HepG2 (cell line): ENCODE measurements around the gene ADCY7. TPM values are rescaled to one million over a fixed set of nuclear protein-coding genes. Genes with fewer than 3 reads are reported as not detected.

ENCODE experiments used
- CREBL2 ChIP-seq: sonication (generic); formaldehyde crosslinking; IDR thresholded peaks from 2 replicates; pipeline ENCODE4 v1.8.1; 2023; ENCODE audit warnings: missing genetic modification reagents, mild to moderate bottlenecking, borderline replicate concordance
- ELF1 ChIP-seq: sonication (generic); formaldehyde crosslinking; IDR thresholded peaks from 2 replicates; pipeline ENCODE4 v1.4.0; 2020; ENCODE audit warnings: missing genetic modification reagents
- KLF12 ChIP-seq: sonication (generic); formaldehyde crosslinking; IDR thresholded peaks from 2 replicates; pipeline ENCODE4 v1.4.0; 2020; ENCODE audit warnings: missing genetic modification reagents, borderline replicate concordance
- MAFF ChIP-seq: IDR thresholded peaks from 2 replicates; pipeline ENCODE4 v1.6.1; 2011; ENCODE audit warnings: low read depth, low read length, improper control_type of control experiment
- MXI1 ChIP-seq: IDR thresholded peaks from 3 replicates; pipeline ENCODE4 v1.6.1; 2012; ENCODE audit warnings: low read depth, low read length, inconsistent platforms, borderline replicate concordance
- MYPOP ChIP-seq: sonication (generic); formaldehyde crosslinking; IDR thresholded peaks from 2 replicates; pipeline ENCODE4 v1.8.1; 2023; ENCODE audit warnings: mild to moderate bottlenecking, moderate library complexity, missing genetic modification reagents
- TARDBP ChIP-seq: sonication (generic); formaldehyde crosslinking; IDR thresholded peaks from 2 replicates; pipeline ENCODE4 v1.8.0; 2022; ENCODE audit warnings: mild to moderate bottlenecking, missing genetic modification reagents
- ZBTB40 ChIP-seq, 2 experiments: fragments of 450-650 bp in 1 of 2; sonication (generic) in 1 of 2; formaldehyde crosslinking in 1 of 2; IDR thresholded peaks; 2 replicates each; pipeline versions ENCODE4 v1.6.1 to v1.8.0; 2016 to 2022; ENCODE audit warnings: antibody characterized with exemption in 1 of 2, mild to moderate bottlenecking in 1 of 2, missing genetic modification reagents in 1 of 2
- ZHX1 ChIP-seq: sonication (generic); formaldehyde crosslinking; IDR thresholded peaks from 2 replicates; pipeline ENCODE4 v1.8.1; 2022; ENCODE audit warnings: low read depth, mild to moderate bottlenecking, missing genetic modification reagents
- ZMAT3 ChIP-seq: sonication (generic); formaldehyde crosslinking; conservative IDR thresholded peaks from 2 replicates; pipeline ENCODE4 v1.7.0; 2021; ENCODE audit warnings: missing genetic modification reagents
- ZNF10 ChIP-seq: sonication (generic); formaldehyde crosslinking; IDR thresholded peaks from 2 replicates; pipeline ENCODE4 v1.4.0; 2020; ENCODE audit warnings: mild to moderate bottlenecking, low read depth, missing genetic modification reagents, borderline replicate concordance
- ZNF234 ChIP-seq: sonication (generic); formaldehyde crosslinking; conservative IDR thresholded peaks from 2 replicates; pipeline ENCODE4 v1.5.1; 2020; ENCODE audit warnings: mild to moderate bottlenecking, missing genetic modification reagents
- polyA plus RNA-seq, 8 experiments: library from polyadenylated mRNA; depleted of rRNA in 3 of 8; stranded (reverse) in 7 of 8; unstranded in 1 of 8; fragments of >200 nt; fragmentation: Illumina TruSeq in 4 of 8; extraction: Trizol in 4 of 8; gene quantifications; 2 replicates each; pipeline versions ENCODE4 v1.2.1 to v1.2.3, GENCODE V29; 2011 to 2016; ENCODE audit warnings: low read depth in 4 of 8, missing spikeins in 1 of 8, mixed read lengths in 1 of 8; ENCODE audit not compliant: insufficient read depth in 1 of 8
- total RNA-seq, 5 experiments: library from RNA; depleted of rRNA; stranded (reverse); fragments of >200 nt; fragmentation: Illumina TruSeq; extraction: Trizol; gene quantifications; 2 replicates each; pipeline ENCODE4 v1.2.3, GENCODE V29; 2016; ENCODE audit warnings: low read depth in 1 of 5
- TF ChIP-seq, protein P1 (sequence below): sonication (generic); formaldehyde crosslinking; IDR thresholded peaks from 2 replicates; pipeline ENCODE4 v1.9.0; 2021; ENCODE audit warnings: missing genetic modification reagents, borderline replicate concordance

Gene ADCY7
- total and polyA plus RNA-seq, 2 of the 13 experiments (the other 11 are each of a cell fraction or from before 2014, with no cell fraction given), result 2.2 to 4.3 TPM

- no peak for TF ChIP-seq MYPOP (CRISPR knock-in tag)
- TF ChIP-seq TARDBP (CRISPR knock-in tag), result 0 out of 2 replicates have a peak, but pooled peaks have one; percentile 23
- TF ChIP-seq ZHX1, result no peak
- TF ChIP-seq ELF1 (CRISPR knock-in tag), result no peak
- TF ChIP-seq KLF12 (CRISPR knock-in tag), result no peak
- TF ChIP-seq, protein P1, sequence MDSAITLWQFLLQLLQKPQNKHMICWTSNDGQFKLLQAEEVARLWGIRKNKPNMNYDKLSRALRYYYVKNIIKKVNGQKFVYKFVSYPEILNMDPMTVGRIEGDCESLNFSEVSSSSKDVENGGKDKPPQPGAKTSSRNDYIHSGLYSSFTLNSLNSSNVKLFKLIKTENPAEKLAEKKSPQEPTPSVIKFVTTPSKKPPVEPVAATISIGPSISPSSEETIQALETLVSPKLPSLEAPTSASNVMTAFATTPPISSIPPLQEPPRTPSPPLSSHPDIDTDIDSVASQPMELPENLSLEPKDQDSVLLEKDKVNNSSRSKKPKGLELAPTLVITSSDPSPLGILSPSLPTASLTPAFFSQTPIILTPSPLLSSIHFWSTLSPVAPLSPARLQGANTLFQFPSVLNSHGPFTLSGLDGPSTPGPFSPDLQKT (CRISPR knock-in tag), result no peak
- TF ChIP-seq MAFF, result no peak
- no peak for TF ChIP-seq MXI1
- TF ChIP-seq CREBL2 (CRISPR knock-in tag), result no peak
- TF ChIP-seq ZNF10 (CRISPR knock-in tag), result no peak
- TF ChIP-seq ZBTB40 (IDR thresholded peaks at IDR 0.05), result no peak
- TF ChIP-seq ZBTB40 (CRISPR knock-in tag; IDR thresholded peaks at IDR 0.05), result no peak
- TF ChIP-seq ZNF234 (CRISPR knock-in tag), result no peak
- TF ChIP-seq ZMAT3 (CRISPR knock-in tag), result no peak
These were observed 45.6 kb downstream of the ADCY7 start (continued) for GRCh38 chr16:50311891-50312501.
